ENCODE data around the gene LITAF. TPM values are rescaled to one million over a fixed set of nuclear protein-coding genes. Genes with fewer than 3 reads are reported as not detected.

The LITAF gene
- total and polyA plus RNA-seq, 2 of the 4 experiments (the other 2 are of a cell fraction): 113 to 206 TPM

- dilution Hi-C loops (cut with HindIII; ENCODE audit: low sequenced_read_pairs, unreplicated experiment) (no loop called here), intact Hi-C loops (cut with micrococcal nuclease) (no loop called here), in situ Hi-C loops (cut with MboI; ENCODE audit: low sequenced_read_pairs) (no loop called here)
- Histone ChIP-seq H3K4me2 (ENCODE audit: low read depth, low read length) (no peak overlapping the region), H3K9ac (ENCODE audit: low read depth, low read length) (no peak overlapping the region), H2AK5ac (ENCODE audit: low read depth, low read length) (no peak overlapping the region), H4K5ac (ENCODE audit: low read depth, low read length) (no peak overlapping the region), H3K14ac (replicated peaks; ENCODE audit: low read depth, low read length) (no peak overlapping the region), H3K4me1 (ENCODE audit: control insufficient read depth, insufficient read depth, low read length) (peaks cover 5% of the 10 kb centered on the region; the same call in 1 of the 2 replicates), H3K4me3 (ENCODE audit: insufficient read depth, low read depth, low read length) (no peak overlapping the region), H3K27ac (ENCODE audit: insufficient read depth, low read length) (no peak overlapping the region), H3K4ac (ENCODE audit: low read depth, low read length) (no peak overlapping the region), H4K8ac (ENCODE audit: low read depth in 2 of 2, low read length in 2 of 2) (no peak overlapping the region), H2AK9ac (replicated peaks; ENCODE audit: low read depth, low read length, poor library complexity) (no peak overlapping the region), H3K36me3 (ENCODE audit: control insufficient read depth, insufficient read depth, low read length) (peaks cover 25% of the 10 kb centered on the region), H4K91ac (ENCODE audit: insufficient read depth, low read depth, low read length) (no peak overlapping the region), H3K23ac (ENCODE audit: low read depth, low read length) (no peak overlapping the region), H2BK20ac (ENCODE audit: low read depth, low read length) (no peak overlapping the region), H2BK120ac (ENCODE audit: low read depth, low read length) (no peak overlapping the region), H3K18ac (ENCODE audit: low read depth, low read length) (no peak overlapping the region), H3K9me1 (ENCODE audit: insufficient read depth, low read length) (peaks cover 7% of the 10 kb centered on the region), H2BK5ac (ENCODE audit: low read depth, low read length, poor library complexity, severe bottlenecking) (no peak overlapping the region), H3K79me1 (ENCODE audit: low read depth in 1 of 2, low read length in 2 of 2) (peaks cover 39 to 93% of the 10 kb centered on the region in 2 experiments), H3K56ac (ENCODE audit: extremely low read depth, insufficient read depth, low read length) (no peak overlapping the region), H2BK15ac (ENCODE audit: low read depth, low read length) (no peak overlapping the region), H2AFZ (replicated peaks; ENCODE audit: low read length, poor library complexity) (no peak overlapping the region), H3K9me3 (ENCODE audit: control insufficient read depth, insufficient read depth, low read length) (no peaks in the 10 kb centered on the region), H4K20me1 (ENCODE audit: insufficient read depth, low read length) (peaks cover 80% of the 10 kb centered on the region), H3K27me3 (ENCODE audit: control insufficient read depth, insufficient read depth, low read length) (no peaks in the 10 kb centered on the region)
- ChIA-PET POLR2A (ENCODE audit: unreplicated experiment) (no interaction called here), CTCF (interaction anchor here (0.6 to 0.8 kb wide), 2 partner anchors 20 to 25 kb away, joined by 3 to 9 read pairs; no protein-coding TSS in a partner anchor)
- TF ChIP-seq, protein P1, sequence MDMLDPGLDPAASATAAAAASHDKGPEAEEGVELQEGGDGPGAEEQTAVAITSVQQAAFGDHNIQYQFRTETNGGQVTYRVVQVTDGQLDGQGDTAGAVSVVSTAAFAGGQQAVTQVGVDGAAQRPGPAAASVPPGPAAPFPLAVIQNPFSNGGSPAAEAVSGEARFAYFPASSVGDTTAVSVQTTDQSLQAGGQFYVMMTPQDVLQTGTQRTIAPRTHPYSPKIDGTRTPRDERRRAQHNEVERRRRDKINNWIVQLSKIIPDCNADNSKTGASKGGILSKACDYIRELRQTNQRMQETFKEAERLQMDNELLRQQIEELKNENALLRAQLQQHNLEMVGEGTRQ (IDR thresholded peaks at IDR 0.05; ENCODE audit: low read depth, low read length): no peak
- no peak for TF ChIP-seq CEBPB (IDR thresholded peaks at IDR 0.05; ENCODE audit: low read depth, low read length)
- TF ChIP-seq, protein P2, sequence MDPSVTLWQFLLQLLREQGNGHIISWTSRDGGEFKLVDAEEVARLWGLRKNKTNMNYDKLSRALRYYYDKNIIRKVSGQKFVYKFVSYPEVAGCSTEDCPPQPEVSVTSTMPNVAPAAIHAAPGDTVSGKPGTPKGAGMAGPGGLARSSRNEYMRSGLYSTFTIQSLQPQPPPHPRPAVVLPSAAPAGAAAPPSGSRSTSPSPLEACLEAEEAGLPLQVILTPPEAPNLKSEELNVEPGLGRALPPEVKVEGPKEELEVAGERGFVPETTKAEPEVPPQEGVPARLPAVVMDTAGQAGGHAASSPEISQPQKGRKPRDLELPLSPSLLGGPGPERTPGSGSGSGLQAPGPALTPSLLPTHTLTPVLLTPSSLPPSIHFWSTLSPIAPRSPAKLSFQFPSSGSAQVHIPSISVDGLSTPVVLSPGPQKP (IDR thresholded peaks at IDR 0.05; ENCODE audit: borderline replicate concordance, low read depth, low read length): no peak
- TF ChIP-seq RCOR1 (IDR thresholded peaks at IDR 0.05; ENCODE audit: insufficient replicate concordance, low read length): no peak
- no peak for TF ChIP-seq POLR2A (IDR thresholded peaks at IDR 0.05; ENCODE audit: low read depth, low read length)
- no peak for TF ChIP-seq MXI1 (IDR thresholded peaks at IDR 0.05; ENCODE audit: borderline replicate concordance, low read depth, low read length)
- no peak for TF ChIP-seq BHLHE40 (IDR thresholded peaks at IDR 0.05; ENCODE audit: low read depth, low read length)
- no peak for TF ChIP-seq SMC3 (IDR thresholded peaks at IDR 0.05; ENCODE audit: low read depth, low read length)
- TF ChIP-seq NFE2L2 (IDR thresholded peaks at IDR 0.05; ENCODE audit: low read depth, low read length): no peak
- TF ChIP-seq CHD1 (IDR thresholded peaks at IDR 0.05; ENCODE audit: low read depth, low read length): no peak
- TF ChIP-seq FOS (IDR thresholded peaks at IDR 0.05; ENCODE audit: low read depth, low read length): no peak
- TF ChIP-seq, protein P3, sequence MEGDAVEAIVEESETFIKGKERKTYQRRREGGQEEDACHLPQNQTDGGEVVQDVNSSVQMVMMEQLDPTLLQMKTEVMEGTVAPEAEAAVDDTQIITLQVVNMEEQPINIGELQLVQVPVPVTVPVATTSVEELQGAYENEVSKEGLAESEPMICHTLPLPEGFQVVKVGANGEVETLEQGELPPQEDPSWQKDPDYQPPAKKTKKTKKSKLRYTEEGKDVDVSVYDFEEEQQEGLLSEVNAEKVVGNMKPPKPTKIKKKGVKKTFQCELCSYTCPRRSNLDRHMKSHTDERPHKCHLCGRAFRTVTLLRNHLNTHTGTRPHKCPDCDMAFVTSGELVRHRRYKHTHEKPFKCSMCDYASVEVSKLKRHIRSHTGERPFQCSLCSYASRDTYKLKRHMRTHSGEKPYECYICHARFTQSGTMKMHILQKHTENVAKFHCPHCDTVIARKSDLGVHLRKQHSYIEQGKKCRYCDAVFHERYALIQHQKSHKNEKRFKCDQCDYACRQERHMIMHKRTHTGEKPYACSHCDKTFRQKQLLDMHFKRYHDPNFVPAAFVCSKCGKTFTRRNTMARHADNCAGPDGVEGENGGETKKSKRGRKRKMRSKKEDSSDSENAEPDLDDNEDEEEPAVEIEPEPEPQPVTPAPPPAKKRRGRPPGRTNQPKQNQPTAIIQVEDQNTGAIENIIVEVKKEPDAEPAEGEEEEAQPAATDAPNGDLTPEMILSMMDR (conservative IDR thresholded peaks at IDR 0.05; ENCODE audit: low read depth, low read length): no peak
- no peak for TF ChIP-seq MAFK (IDR thresholded peaks at IDR 0.05; ENCODE audit: low read depth, low read length)
- no peak for TF ChIP-seq RAD21 (IDR thresholded peaks at IDR 0.05; ENCODE audit: low read length)
- no peak for TF ChIP-seq RFX5 (IDR thresholded peaks at IDR 0.05; ENCODE audit: low read depth, low read length)
- ATAC-seq (ENCODE audit: low read depth) (no peak), DNase-seq (no peak)
- 75% methylated on average over 2 of the region's 9 CpGs; no CpG with 5 or more reads in 1 of the 2 experiments for WGBS, 2 experiments (ENCODE audit: extremely low coverage in 2 of 2, insufficient read length in 1 of 2)
- BruUV-seq (replicated peaks): no TSS peak
Observed at GRCh38 chr16:11566398-11566797, 20.3 kb downstream of the LITAF start.
